B cell (primary cell): Measurements from ENCODE around the gene CORO2B.

Experiments
- CTCF ChIP-seq: fragments of 200-600 bp; IDR thresholded peaks from one replicate; pipeline ENCODE4 v1.8.0; 2022; ENCODE audit warnings: antibody characterized with exemption, mild to moderate bottlenecking
- EZH2 ChIP-seq: IDR thresholded peaks from 2 replicates; pipeline ENCODE4 v1.6.1; 2012; ENCODE audit warnings: borderline replicate concordance, low read depth, mild to moderate bottlenecking, moderate library complexity, low read length; ENCODE audit not compliant: insufficient read depth, poor library complexity, severe bottlenecking

GRCh38 chr15:68706256-68706655 is 127.5 kb downstream of the CORO2B start:
- TF ChIP-seq CTCF, result no peak
- no peak for TF ChIP-seq EZH2
